Activated CD4-positive, CD25-positive, alpha-beta regulatory T cell treated with anti-CD3 and anti-CD28 coated beads, Interleukin-2, amount 50 U/mL, for 16 hours (primary cell): ENCODE results near the gene EIF4E1B.

Experiments used
- DNase-seq: peaks from one replicate; pipeline ENCODE4 v3.0.0-alpha.2; 2020; ENCODE audit warnings: low read depth, low spot score

EIF4E1B gene

DNA sequence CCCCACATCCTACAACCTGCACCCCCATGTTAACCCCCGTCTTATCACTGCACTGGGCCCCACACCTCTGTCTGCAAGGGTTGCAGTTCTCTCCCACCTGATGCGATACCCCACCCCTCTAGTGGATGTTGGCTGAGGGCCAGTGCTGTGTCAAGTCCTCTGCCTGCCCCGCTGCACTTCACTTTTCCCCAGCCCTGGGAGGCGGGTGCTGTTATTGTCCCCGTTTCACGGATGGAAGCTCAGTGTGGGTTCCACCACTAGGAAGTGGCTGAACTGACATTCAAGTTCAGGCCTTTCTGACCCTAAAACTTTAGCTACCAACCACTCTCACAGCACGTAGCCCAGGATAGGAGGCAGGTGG lies 3.6 kb upstream of the EIF4E1B start:
- DNase-seq, result no peak

DNA sequence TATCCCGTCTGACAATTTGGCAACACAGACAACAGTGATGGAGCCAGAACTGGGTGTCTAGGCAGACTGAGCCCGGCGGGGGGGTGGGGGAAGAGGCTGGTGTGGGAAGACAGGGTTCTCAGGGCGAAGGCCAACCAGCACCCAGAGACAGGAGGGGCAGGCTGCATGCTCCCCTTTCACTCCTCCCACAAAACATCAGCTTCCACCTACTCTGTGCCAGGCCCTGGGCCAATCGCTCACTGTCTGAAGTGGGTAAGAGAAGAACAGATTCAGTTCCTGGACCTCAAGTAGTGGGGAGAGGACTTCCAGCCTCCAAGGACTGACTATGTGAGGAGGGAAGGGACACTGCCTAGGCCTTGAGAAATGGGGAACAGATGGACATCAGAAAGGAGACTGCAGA lies 2.9 kb upstream of the EIF4E1B start:
- DNase-seq, result no peak

DNA sequence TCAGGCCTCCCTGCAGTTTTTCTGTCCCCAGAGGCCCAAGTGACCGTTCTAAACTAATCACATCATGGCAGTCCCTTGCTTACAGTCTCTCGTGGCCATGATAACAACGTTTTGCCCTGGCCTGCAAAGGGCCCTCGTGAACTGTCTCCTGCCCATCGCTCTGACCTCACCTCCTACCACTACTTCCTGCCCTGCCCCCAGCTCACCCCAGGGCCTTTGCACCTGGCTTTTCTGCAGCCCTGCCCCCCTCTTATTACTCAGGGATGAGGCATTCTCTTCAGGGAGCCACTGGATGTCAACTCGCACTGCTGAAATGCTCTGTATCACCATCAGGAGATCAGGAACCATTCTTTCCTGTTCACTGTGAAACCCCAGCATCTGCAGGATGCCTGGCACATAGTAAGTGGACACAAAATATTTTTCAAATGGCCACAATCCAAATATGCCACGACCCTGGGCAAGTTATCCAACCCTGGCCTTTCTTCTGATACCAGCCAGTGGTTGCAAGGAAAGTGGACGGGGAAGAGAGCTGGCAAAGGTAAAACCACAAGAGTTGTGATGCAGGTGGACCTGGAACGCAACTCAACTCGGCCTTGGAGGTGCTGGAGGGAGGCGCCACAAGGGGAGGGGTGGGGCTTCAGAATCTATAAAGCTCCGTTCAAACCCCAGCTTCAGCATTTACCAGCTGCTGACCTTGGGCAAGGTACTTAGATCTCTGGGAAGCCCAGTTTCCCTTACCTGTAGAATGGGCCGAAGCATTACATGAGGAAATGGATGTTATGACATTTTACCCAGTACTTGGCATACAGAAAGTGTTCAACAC lies 1.9 kb upstream of the EIF4E1B start:
- DNase-seq, result no peak

DNA sequence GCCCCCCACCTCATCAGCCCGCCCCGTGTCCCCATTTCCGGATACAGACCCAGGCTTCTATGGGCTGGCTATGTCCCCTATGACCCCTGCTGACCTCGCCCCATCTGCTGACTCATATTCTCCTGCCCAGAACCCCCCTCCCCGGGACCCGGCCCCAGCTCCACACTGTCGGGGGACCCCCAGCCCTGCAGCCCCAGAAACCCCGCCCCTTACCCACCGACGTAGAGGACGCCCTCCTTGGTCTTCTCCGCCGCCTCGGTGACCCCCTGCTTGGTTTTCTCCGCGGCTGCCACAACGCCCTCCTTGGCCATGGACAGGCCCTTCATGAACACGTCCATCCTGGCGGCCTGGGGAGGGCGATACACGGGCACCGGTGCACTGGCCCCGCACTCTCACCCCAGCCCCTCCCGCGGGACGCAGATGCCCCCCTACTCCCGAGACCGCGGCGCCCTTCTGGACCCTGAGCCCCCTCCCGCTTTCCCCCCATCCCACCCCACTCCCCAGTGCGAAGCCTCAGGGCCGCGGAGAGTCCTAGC lies 1.1 kb upstream of the EIF4E1B start:
- DNase-seq, result no peak

GRCh38 chr5:176630681-176631222 lies 277 bp downstream of the EIF4E1B start:
- no peak for DNase-seq

DNA sequence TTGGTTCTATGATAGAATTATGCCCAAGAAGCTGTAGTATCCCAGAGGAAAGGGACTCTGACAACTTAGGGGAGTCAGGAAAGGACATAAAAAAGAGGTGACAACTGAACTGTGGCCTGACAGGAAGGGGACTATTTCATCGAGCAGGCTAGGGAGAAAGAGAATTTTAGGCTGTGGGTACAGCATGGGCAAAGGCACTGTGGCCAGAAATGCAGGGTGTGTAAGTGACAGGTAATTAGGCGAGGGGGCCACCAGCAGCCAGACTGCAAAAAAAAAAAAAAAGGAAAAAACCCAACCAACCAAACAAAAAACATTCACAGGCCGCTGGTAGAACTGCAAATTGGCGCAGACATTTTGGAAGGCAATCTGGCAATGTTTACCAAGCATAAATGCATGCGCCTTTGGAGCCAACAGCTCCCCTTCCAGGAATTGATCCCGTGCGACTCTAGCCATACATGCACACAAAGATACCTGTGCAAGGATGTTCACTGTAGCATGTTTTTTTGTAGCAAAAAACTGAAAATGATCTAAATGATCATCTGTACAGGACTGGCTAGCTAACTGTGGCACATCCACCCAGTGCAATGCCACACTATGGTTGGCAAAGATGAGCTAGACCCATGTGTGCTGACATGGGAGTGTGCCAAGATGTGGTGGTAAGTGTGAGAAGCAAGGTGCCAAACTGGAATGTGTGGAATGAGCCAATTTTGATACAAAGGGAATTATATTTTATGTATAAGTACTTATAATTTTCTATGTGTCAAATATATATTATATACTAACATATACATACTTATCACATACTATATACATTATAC lies 1.1 kb downstream of the EIF4E1B start:
- DNase-seq, result no peak

GRCh38 chr5:176632745-176633144 lies 2.3 kb downstream of the EIF4E1B start:
- DNase-seq, result no peak

GRCh38 chr5:176633598-176633997 lies 3.1 kb downstream of the EIF4E1B start:
- no peak for DNase-seq

DNA sequence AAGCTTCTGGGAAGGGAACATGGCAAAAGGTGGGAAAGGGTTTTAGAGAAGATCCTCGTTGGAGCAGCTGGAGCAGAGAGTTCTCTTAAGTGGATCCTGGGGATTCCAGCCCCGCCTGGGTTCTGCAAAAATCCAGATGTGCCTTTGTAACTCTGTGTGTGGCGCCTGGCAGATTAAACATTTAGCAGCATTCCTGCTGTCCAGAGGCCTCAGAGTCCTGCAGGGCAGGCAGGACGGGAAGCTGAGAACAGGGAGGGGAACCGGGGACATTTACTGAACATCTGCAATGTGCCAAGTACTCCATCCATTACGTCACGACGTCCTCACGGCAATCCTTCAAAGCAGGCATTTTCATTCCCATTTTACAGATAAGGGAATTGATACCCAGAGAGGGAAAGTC lies 6.0 kb downstream of the EIF4E1B start:
- DNase-seq, result no peak

- DNase-seq, result no peak
These were observed 7.1 kb downstream of the EIF4E1B start for GRCh38 chr5:176637556-176637955.

DNA sequence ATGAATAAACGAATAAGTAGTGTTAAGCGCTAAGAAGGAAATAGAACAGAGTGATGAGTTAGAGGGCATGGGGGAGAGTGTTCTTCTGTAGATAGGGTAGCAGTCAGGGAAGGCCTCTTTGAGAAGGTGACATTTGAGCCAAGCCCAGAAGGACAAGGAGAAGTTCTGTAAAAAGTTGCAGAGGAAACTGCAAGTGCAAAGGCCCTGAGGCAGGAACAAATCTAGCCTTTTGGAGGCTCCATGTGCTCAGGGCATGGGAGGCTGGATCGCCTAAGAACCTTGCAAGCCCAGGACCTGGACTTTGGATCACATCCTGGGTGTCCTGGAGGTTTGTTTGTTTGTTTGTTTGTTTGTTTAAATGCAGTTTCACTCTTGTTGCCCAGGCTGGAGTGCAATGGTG lies 8.0 kb downstream of the EIF4E1B start:
- DNase-seq, result no peak

DNA sequence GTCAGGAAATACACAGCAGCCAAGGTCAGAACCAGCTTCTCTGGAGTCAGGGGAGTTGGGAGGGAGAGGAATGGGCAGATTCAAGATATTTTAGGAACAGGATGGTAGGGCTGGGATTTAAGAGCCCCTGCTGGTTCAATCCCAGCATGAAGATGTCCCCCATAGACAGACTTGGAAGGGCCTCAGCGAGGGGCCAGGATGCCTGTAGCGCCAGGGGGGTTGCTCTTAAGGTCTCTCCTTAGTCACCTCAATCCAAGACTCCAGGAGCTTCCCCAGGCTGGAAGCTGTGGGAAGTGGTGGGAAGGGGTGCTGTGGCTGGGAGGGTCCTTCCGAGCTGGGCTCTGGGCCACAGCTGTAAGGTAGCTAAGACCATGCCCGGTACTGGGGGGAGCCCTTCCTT lies 8.7 kb downstream of the EIF4E1B start:
- no peak for DNase-seq

GRCh38 chr5:176639981-176640380 lies 9.5 kb downstream of the EIF4E1B start:
- no peak for DNase-seq

DNA sequence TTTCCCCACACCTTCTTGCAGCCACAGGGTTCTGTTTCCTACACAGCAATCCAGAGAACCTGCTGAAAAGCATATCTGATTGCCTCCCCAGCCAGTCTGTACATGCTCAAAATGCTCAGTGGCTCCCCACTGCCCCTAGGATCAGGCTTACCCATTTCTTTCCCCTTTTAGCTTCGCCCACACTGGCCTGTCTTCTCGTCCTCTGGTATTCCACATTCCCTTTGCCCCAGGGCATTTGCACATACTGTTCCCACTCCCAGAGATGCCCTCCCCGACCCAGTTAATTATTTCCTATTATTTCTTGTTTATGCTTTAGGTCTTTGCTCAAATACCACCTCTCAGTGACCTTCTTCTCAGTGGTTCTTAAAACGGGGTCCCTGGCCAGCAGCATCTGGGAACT lies 10.1 kb downstream of the EIF4E1B start:
- DNase-seq, result no peak

- DNase-seq, result no peak
These were observed 12.4 kb downstream of the EIF4E1B start for GRCh38 chr5:176642675-176643490.

DNA sequence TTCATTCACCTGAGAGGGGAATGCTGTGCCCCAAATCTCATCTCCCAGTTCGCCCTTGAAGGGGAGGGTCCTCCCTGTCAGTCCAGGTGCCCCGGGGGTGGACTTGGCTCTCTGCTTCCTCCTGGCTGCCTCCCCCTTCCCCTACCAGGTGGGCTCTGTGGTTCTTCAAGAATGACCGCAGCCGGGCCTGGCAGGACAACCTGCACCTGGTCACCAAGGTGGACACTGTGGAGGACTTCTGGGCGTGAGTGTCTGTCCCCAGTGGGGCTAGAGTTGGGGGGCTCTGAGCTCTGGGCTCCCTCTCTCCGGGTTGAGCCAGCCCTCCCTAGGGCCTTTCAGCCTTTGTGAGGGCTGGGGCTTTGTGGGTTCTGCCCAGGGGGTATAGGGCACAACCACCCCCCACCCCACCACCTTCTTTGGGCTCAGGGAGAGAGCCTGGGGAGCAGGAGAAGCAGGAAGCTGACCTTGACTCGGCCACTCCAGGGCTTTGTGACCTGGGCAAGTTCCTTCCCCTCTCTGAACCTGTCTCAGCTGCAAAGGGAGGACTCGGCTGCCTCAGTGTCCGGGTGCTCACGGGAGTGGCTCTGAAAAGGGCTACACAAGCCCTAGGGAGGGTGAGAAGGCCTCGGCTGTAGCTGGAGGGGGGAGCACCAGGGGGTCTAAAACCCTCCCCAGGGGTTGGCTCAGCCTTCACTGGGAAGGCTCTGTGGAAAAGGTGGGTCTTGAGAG lies 13.2 kb downstream of the EIF4E1B start:
- DNase-seq, result no peak

- no peak for DNase-seq
These were observed 13.8 kb downstream of the EIF4E1B start for GRCh38 chr5:176644294-176644693.

DNA sequence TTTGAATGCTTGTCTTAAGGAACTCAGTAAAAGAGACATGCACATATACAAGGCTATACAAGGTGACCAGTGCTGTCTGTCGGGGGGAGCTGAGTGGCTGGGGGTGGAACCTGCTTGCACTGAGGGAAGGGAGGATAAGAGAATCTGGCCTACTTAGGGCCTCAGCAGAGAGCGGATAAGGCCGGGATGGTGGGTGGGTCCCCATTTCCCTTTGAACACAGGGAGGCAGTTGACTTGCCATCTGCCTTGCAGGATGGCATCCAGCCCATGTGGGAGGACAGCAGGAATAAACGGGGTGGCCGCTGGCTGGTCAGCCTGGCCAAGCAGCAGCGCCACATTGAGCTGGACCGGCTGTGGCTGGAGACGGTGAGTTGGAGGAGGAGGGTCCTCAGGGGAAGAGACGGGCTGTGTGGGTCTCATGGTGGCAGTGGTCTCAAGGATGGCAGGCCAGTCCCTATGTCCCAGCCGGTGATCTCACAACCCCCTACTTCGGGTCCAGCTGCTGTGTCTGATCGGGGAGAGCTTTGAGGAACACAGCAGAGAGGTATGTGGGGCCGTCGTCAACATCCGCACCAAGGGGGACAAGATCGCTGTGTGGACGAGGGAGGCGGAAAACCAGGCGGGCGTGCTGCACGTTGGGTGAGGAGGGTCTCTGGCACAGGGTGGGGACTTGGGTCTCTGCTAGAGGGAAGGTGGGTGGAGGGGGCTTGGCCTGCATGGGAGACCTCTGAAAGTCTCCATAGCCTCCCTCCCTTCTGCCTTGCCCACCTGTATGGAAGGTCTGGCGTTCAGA lies 14.6 kb downstream of the EIF4E1B start:
- DNase-seq, result no peak

DNA sequence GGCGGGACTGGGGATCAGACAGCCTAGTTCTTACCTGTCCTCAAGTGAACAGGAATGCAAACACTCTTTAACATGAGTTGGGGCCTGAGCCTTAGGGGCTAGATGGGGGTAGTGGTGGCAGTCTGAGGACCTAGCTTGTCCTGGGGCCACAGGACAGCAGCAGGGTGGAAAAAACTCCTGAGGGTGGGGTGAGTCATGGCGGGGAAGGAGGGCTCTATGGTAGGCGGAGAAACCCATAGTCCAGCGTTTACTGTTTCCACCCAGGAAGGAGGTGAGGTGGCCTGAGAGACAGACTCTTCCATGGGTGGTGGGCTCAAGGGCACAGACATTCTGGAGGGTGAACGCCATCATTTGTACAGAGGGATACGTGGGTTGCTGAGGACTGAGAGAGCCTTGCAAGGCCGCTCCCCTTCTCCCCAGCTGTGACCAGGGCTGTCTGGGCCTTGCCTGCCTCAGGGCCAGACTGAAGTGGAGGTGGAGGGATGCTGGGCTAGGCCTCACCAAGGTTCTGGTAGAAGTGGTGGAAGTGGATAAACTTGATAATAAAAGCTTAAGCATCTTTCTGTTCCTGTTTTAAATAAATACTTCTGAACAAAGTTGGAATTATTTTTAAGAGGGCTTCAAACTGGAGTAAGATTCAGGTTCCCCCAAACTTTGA lies 15.7 kb downstream of the EIF4E1B start:
- DNase-seq, result no peak

- DNase-seq, result no peak
These were observed 16.2 kb downstream of the EIF4E1B start for GRCh38 chr5:176646707-176647029.
